Measurements from ENCODE around the gene CTNNA3.

DNA sequence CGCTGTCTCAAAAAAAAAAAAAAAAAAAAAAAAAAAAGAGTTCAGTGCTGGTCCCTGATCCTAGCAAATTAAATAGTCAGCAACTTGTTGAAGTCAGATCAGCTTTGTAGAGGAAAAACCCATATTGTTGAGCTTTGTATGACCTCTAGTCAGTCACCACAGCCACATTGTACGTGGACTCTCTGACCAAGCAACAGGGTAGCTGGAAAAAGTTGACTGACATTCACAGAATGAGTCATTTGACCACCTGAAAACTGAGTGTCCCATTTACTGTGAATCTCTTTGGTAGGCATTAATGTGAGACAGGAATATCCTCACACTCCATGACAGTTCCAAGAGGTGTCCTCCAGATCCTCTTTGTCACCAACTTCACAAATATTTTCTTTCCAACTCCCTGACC, 399.1 kb downstream of the CTNNA3 start:
- TF ChIP-seq, protein P1, sequence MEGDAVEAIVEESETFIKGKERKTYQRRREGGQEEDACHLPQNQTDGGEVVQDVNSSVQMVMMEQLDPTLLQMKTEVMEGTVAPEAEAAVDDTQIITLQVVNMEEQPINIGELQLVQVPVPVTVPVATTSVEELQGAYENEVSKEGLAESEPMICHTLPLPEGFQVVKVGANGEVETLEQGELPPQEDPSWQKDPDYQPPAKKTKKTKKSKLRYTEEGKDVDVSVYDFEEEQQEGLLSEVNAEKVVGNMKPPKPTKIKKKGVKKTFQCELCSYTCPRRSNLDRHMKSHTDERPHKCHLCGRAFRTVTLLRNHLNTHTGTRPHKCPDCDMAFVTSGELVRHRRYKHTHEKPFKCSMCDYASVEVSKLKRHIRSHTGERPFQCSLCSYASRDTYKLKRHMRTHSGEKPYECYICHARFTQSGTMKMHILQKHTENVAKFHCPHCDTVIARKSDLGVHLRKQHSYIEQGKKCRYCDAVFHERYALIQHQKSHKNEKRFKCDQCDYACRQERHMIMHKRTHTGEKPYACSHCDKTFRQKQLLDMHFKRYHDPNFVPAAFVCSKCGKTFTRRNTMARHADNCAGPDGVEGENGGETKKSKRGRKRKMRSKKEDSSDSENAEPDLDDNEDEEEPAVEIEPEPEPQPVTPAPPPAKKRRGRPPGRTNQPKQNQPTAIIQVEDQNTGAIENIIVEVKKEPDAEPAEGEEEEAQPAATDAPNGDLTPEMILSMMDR (IDR thresholded peaks at IDR 0.05 in 4 of 5, conservative IDR thresholded peaks at IDR 0.05 in 1 of 5) = no peak
- TF ChIP-seq POLR2A (IDR thresholded peaks at IDR 0.05) = no peak
